ENCODE data around the gene CFL1.

The CFL1 gene

GRCh38 chr11:65858681-65859087 is 704 bp upstream of the CFL1 start:
- Histone ChIP-seq H4K20me1 (ENCODE audit: insufficient read depth, low read length) (peaks cover 28% of the 10 kb centered on the region), H3K79me2 (ENCODE audit: low read length) (peaks cover 70% of the 10 kb centered on the region), H3K9me3 (replicated peaks; ENCODE audit: insufficient read depth, low read length) (no peaks in the 10 kb centered on the region), H3K27ac (ENCODE audit: low read length) (peak overlapping the region; percentile 86; the same call in 1 of the 2 replicates), H3K9ac (ENCODE audit: low read length) (peak overlapping the region; percentile 93; the same call in 1 of the 2 replicates), H3K27me3 (replicated peaks; ENCODE audit: insufficient read depth, low read length) (no peaks in the 10 kb centered on the region), H3K4me2 (ENCODE audit: low read depth, low read length) (peak overlapping the region; percentile 96), H3K4me3 (ENCODE audit: low read length) (peak overlapping the region; percentile 99), H3K4me1 (ENCODE audit: low read length) (peaks cover 16% of the 10 kb centered on the region), H3K36me3 (replicated peaks; ENCODE audit: insufficient read depth, low read length) (peaks cover 29% of the 10 kb centered on the region), H3F3A (ENCODE audit: insufficient read depth, low read length) (peaks cover 53% of the 10 kb centered on the region), H3K9me2 (replicated peaks; ENCODE audit: insufficient read depth, low read length) (no peaks in the 10 kb centered on the region), H2AFZ (ENCODE audit: low read length) (peak overlapping the region; percentile 90)
- TF ChIP-seq EZH2 (optimal IDR thresholded peaks at IDR 0.05; ENCODE audit: low read depth, low read length) (no peak), EZH2phosphoT487 (IDR thresholded peaks at IDR 0.05; ENCODE audit: low read length) (no peak), CTCF (IDR thresholded peaks at IDR 0.05; ENCODE audit: low read length) (no peak)
- no peak for DNase-seq

GRCh38 chr11:65857500-65857852 is 504 bp downstream of the CFL1 start:
- peaks cover 28% of the 10 kb centered on the region for H3K36me3 ChIP-seq (replicated peaks; ENCODE audit: insufficient read depth, low read length)
- peak overlapping the region; percentile 80; the same call in 1 of the 2 replicates for H3K27ac ChIP-seq (ENCODE audit: low read length)
- H3K9me3 ChIP-seq (replicated peaks; ENCODE audit: insufficient read depth, low read length) = no peaks in the 10 kb centered on the region
- TF ChIP-seq EZH2phosphoT487 (IDR thresholded peaks at IDR 0.05; ENCODE audit: low read length) = no peak
- TF ChIP-seq EZH2 (optimal IDR thresholded peaks at IDR 0.05; ENCODE audit: low read depth, low read length) = no peak
- no peak for TF ChIP-seq CTCF (IDR thresholded peaks at IDR 0.05; ENCODE audit: low read length)
- H3K4me2 ChIP-seq (ENCODE audit: low read depth, low read length) = peak overlapping the region; percentile 76
- H3K9me2 ChIP-seq (replicated peaks; ENCODE audit: insufficient read depth, low read length) = no peaks in the 10 kb centered on the region
- no peaks in the 10 kb centered on the region for H3K27me3 ChIP-seq (replicated peaks; ENCODE audit: insufficient read depth, low read length)
- H3K4me1 ChIP-seq (ENCODE audit: low read length) = peaks cover 16% of the 10 kb centered on the region
- DNase-seq = no peak
- H3K4me3 ChIP-seq (ENCODE audit: low read length) = peak overlapping the region; percentile 99
- peaks cover 59% of the 10 kb centered on the region for H3K79me2 ChIP-seq (ENCODE audit: low read length)
- no peak overlapping the region for H2AFZ ChIP-seq (ENCODE audit: low read length)
- H3F3A ChIP-seq (ENCODE audit: insufficient read depth, low read length) = peaks cover 61% of the 10 kb centered on the region
- H4K20me1 ChIP-seq (ENCODE audit: insufficient read depth, low read length) = peaks cover 28% of the 10 kb centered on the region
- peak overlapping the region; percentile 87 for H3K9ac ChIP-seq (ENCODE audit: low read length)

DNA sequence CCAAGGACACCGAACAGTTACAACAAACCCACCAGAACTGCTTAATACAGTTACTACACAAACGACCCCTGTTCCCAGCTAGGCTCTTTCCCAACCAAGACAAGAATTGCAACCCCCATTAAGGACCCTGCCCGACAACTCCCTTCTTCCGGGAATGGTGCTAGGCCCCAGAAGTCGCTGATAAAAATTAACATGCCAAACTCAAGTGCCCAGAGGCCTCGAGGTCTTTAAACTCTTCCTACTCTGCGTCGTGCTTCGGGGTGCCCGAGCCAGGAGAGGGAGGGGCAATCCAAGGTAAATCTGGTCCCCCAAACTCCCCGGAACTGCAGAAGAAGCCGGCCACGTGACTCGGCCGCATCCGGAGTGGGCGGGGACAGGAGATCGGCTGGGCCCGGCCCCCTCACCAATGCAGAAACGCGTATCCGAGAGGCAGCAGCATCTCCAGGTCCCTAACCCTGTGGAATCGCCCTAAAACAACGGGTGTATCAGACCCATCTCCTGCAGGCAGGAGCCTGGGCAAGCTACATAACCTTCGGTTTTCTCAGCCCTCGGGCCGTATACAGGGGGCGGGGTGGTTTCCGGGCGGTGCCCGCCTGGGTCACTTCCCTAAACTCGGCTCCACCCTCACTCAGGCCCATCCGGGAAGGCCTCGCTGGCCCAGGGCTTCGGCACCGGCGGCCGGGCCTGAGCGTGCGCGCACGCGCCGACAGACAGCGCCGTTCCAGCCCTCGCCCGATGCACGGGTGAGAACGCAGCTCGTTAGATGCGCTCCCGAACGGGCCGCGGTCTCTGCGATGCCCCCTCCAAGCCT is 1.1 kb downstream of the CFL1 start:
- Histone ChIP-seq H2AFZ (ENCODE audit: low read length) (no peak overlapping the region), H3K4me2 (ENCODE audit: low read depth, low read length) (peak overlapping the region; percentile 76), H3K79me2 (ENCODE audit: low read length) (peaks cover 53% of the 10 kb centered on the region)

More for the DNA sequence above, 1.1 kb downstream of the CFL1 start:
- Histone ChIP-seq H3K4me1 (ENCODE audit: low read length) (peaks cover 13% of the 10 kb centered on the region), H3K27ac (ENCODE audit: low read length) (peak overlapping the region; percentile 80; the same call in 1 of the 2 replicates), H3K36me3 (replicated peaks; ENCODE audit: insufficient read depth, low read length) (peaks cover 24% of the 10 kb centered on the region), H4K20me1 (ENCODE audit: insufficient read depth, low read length) (peaks cover 28% of the 10 kb centered on the region), H3K4me3 (ENCODE audit: low read length) (peak overlapping the region; percentile 99), H3K9me2 (replicated peaks; ENCODE audit: insufficient read depth, low read length) (no peaks in the 10 kb centered on the region), H3K9ac (ENCODE audit: low read length) (peak overlapping the region; percentile 87), H3K27me3 (replicated peaks; ENCODE audit: insufficient read depth, low read length) (no peaks in the 10 kb centered on the region), H3K9me3 (replicated peaks; ENCODE audit: insufficient read depth, low read length) (no peaks in the 10 kb centered on the region), H3F3A (ENCODE audit: insufficient read depth, low read length) (peaks cover 61% of the 10 kb centered on the region)
- peak; percentile 63 for DNase-seq
- no peak for TF ChIP-seq EZH2 (optimal IDR thresholded peaks at IDR 0.05; ENCODE audit: low read depth, low read length)
- TF ChIP-seq CTCF (IDR thresholded peaks at IDR 0.05; ENCODE audit: low read length) = no peak
- no peak for TF ChIP-seq EZH2phosphoT487 (IDR thresholded peaks at IDR 0.05; ENCODE audit: low read length)

Data from MM.1S (cell line).